ENCODE measurements around the gene LRMDA. TPM values are rescaled to one million over a fixed set of nuclear protein-coding genes. Genes with fewer than 3 reads are reported as not detected.

Gene LRMDA
- total RNA-seq, 2 experiments from 2014 or later: not detected

DNA sequence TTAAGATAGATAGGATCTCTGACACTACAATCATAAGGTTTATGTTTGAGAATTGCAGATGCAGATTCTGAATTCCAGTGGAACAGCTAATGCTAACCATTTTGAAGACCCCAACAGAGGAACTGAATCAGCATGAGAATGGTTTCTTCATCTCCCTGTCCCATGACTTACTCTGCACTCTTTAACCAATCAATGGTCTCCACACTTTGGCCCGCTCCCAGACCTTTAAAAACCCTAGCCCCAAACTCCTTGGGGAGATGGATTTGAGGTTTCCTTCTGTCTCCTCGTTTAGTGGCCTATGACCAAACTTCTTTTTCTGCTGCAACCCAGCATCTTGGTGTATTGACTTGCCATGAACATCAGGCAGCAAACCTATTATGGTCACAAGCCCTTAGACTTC, 804.9 kb downstream of the LRMDA start:
- Histone ChIP-seq H3K4me1 (ENCODE audit: insufficient read depth, low read length) (no peaks in the 10 kb centered on the region), H3K27me3 (ENCODE audit: control insufficient read depth in 1 of 2, insufficient read depth in 2 of 2, low read length in 2 of 2) (no peaks in the 10 kb centered on the region), H3K4me3 (ENCODE audit: low read length) (no peak overlapping the region), H3K9me3 (ENCODE audit: control insufficient read depth in 1 of 2, insufficient read depth in 1 of 2, low read length in 2 of 2) (no peaks in the 10 kb centered on the region), H3K27ac (ENCODE audit: low read depth in 1 of 2, low read length in 2 of 2) (no peak overlapping the region), H3K36me3 (ENCODE audit: insufficient read depth, low read length) (no peaks in the 10 kb centered on the region)
- Mint-ChIP-seq H3K27ac (no peak overlapping the region), H3K4me3 (no peak overlapping the region), H3K36me3 (ENCODE audit: low read depth) (no peaks in the 10 kb centered on the region), H3K27me3 (no peaks in the 10 kb centered on the region), H3K4me1 (ENCODE audit: low read depth) (no peaks in the 10 kb centered on the region), H3K9me3 (no peaks in the 10 kb centered on the region)
- ATAC-seq (ENCODE audit: poor library complexity) (no peak), DNase-seq (no peak)
- intact Hi-C loops (cut with DNase I, micrococcal nuclease): no loop called here
- CTCF ChIA-PET: no interaction called here
- TF ChIP-seq, protein P1, sequence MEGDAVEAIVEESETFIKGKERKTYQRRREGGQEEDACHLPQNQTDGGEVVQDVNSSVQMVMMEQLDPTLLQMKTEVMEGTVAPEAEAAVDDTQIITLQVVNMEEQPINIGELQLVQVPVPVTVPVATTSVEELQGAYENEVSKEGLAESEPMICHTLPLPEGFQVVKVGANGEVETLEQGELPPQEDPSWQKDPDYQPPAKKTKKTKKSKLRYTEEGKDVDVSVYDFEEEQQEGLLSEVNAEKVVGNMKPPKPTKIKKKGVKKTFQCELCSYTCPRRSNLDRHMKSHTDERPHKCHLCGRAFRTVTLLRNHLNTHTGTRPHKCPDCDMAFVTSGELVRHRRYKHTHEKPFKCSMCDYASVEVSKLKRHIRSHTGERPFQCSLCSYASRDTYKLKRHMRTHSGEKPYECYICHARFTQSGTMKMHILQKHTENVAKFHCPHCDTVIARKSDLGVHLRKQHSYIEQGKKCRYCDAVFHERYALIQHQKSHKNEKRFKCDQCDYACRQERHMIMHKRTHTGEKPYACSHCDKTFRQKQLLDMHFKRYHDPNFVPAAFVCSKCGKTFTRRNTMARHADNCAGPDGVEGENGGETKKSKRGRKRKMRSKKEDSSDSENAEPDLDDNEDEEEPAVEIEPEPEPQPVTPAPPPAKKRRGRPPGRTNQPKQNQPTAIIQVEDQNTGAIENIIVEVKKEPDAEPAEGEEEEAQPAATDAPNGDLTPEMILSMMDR (IDR thresholded peaks at IDR 0.05): no peak
- POLR2A ChIA-PET: no interaction called here

DNA sequence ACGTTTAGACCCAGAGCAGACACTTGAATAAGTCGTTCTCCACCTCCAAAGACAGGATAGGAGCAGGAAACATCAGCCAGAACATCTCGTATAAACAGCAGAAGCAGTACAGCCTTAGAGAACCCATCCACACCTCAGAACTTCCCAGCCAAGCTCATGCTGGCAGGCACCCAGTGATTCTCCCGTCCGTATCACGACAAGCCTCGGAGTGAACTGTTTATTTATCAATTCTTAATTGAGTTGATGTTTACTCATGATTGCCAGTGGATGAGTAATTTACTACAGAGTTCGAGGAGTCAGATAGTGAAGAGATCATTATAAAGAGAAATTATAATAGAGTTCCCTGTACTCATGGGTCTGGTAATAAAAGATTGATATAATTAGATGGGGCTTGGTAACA, 811.5 kb downstream of the LRMDA start:
- TF ChIP-seq, protein P1 (IDR thresholded peaks at IDR 0.05): no peak

DNA sequence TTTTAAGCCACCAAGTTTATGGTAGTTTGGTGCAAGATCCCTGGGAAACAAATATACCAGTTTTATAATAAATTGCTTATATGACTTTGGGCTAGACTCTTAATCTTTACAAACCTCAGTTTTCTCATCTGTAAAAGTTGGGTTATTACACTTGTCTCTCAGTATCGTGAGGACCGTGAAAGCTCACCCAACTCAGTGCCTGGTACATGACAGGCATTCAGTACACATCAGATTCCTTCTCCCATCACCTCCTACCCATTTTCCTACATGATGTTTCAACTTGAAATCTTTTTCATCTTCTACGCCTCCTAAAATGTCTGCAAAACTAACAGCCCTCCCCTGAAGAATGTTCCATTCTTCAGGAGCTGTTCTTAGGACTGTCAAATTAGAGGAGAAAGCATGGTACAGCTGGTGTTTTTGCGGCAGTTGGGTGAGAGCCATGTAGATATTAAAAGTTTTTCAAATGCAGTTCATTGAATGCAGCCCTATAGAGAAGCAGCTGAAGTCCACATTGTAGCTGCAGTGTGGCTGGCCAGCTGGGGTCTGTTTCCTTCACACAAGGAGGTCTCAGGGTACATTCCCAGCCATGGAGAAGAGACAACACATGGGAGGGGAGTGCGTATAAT, 812.8 kb downstream of the LRMDA start:
- no peak overlapping the region for H3K27ac Mint-ChIP-seq
- no peaks in the 10 kb centered on the region for H3K27me3 ChIP-seq (ENCODE audit: control insufficient read depth in 1 of 2, insufficient read depth in 2 of 2, low read length in 2 of 2)
- no peak overlapping the region for H3K4me3 ChIP-seq (ENCODE audit: low read length)
- CTCF ChIA-PET: no interaction called here
- ATAC-seq (ENCODE audit: poor library complexity) (no peak), DNase-seq (no peak)
- POLR2A ChIA-PET: no interaction called here
- TF ChIP-seq, protein P1 (IDR thresholded peaks at IDR 0.05): no peak
- no peak overlapping the region for H3K27ac ChIP-seq (ENCODE audit: low read depth in 1 of 2, low read length in 2 of 2)
- no peaks in the 10 kb centered on the region for H3K4me1 Mint-ChIP-seq (ENCODE audit: low read depth)
- H3K36me3 ChIP-seq (ENCODE audit: insufficient read depth, low read length): no peaks in the 10 kb centered on the region
- no peaks in the 10 kb centered on the region for H3K4me1 ChIP-seq (ENCODE audit: insufficient read depth, low read length)
- no peak overlapping the region for H3K4me3 Mint-ChIP-seq
- no peaks in the 10 kb centered on the region for H3K9me3 ChIP-seq (ENCODE audit: control insufficient read depth in 1 of 2, insufficient read depth in 1 of 2, low read length in 2 of 2)
- no peaks in the 10 kb centered on the region for H3K36me3 Mint-ChIP-seq (ENCODE audit: low read depth)
- no peaks in the 10 kb centered on the region for H3K27me3 Mint-ChIP-seq
- no peaks in the 10 kb centered on the region for H3K9me3 Mint-ChIP-seq
- intact Hi-C loops (cut with DNase I, micrococcal nuclease): no loop called here

More for the DNA sequence above, 811.5 kb downstream of the LRMDA start:
- intact Hi-C loops (cut with DNase I, micrococcal nuclease): no loop called here
- DNase-seq: no peak
- Mint-ChIP-seq H3K4me3 (no peak overlapping the region), H3K9me3 (no peaks in the 10 kb centered on the region), H3K27me3 (no peaks in the 10 kb centered on the region), H3K4me1 (ENCODE audit: low read depth) (no peaks in the 10 kb centered on the region), H3K36me3 (ENCODE audit: low read depth) (no peaks in the 10 kb centered on the region), H3K27ac (no peak overlapping the region)
- ATAC-seq (ENCODE audit: poor library complexity): no peak
- no peak overlapping the region for H3K4me3 ChIP-seq (ENCODE audit: low read length)
- H3K36me3 ChIP-seq (ENCODE audit: insufficient read depth, low read length): no peaks in the 10 kb centered on the region
- CTCF ChIA-PET: no interaction called here
- no peaks in the 10 kb centered on the region for H3K4me1 ChIP-seq (ENCODE audit: insufficient read depth, low read length)
- H3K27ac ChIP-seq (ENCODE audit: low read depth in 1 of 2, low read length in 2 of 2): no peak overlapping the region
- POLR2A ChIA-PET: no interaction called here
- no peaks in the 10 kb centered on the region for H3K27me3 ChIP-seq (ENCODE audit: control insufficient read depth in 1 of 2, insufficient read depth in 2 of 2, low read length in 2 of 2)
- no peaks in the 10 kb centered on the region for H3K9me3 ChIP-seq (ENCODE audit: control insufficient read depth in 1 of 2, insufficient read depth in 1 of 2, low read length in 2 of 2)
